GM12872 (cell line): Measurements from ENCODE around the gene TBC1D5.

Experiments used
- CTCF ChIP-seq: IDR thresholded peaks from 3 replicates; pipeline ENCODE4 v1.5.1; 2011; ENCODE audit warnings: low read depth, mild to moderate bottlenecking, low read length, moderate library complexity; ENCODE audit not compliant: insufficient read depth

TBC1D5 gene

GRCh38 chr3:17573396-17573795 is 169.0 kb downstream of the TBC1D5 start:
- no peak for TF ChIP-seq CTCF

- TF ChIP-seq CTCF, result no peak
These were observed 170.7 kb downstream of the TBC1D5 start for GRCh38 chr3:17571686-17572085.

GRCh38 chr3:17562845-17563244 is 179.6 kb downstream of the TBC1D5 start:
- TF ChIP-seq CTCF, result no peak

GRCh38 chr3:17558565-17558964 is 183.9 kb downstream of the TBC1D5 start:
- TF ChIP-seq CTCF, result no peak

- TF ChIP-seq CTCF, result no peak
These were observed 184.5 kb downstream of the TBC1D5 start for GRCh38 chr3:17557749-17558463.

- no peak for TF ChIP-seq CTCF
These were observed 186.9 kb downstream of the TBC1D5 start for GRCh38 chr3:17555525-17555924.

GRCh38 chr3:17554078-17554477 is 188.4 kb downstream of the TBC1D5 start:
- TF ChIP-seq CTCF, result no peak

- no peak for TF ChIP-seq CTCF
These were observed 189.4 kb downstream of the TBC1D5 start for GRCh38 chr3:17553080-17553479.
